GM23338 (cell line): ENCODE results near the gene FCRL6. TPM values are rescaled to one million over a fixed set of nuclear protein-coding genes. Genes with fewer than 3 reads are reported as not detected.

Source experiments
- ATAC-seq: fragments of 200-7000 bp; cut with Tn5 transposase; 3 replicates; pipeline ENCODE4 v1.9.1; 2020
- DNase-seq: peaks from one replicate; pipeline ENCODE4 v3.0.0-alpha.2; 2015; ENCODE audit warnings: low spot score
- H2AFZ ChIP-seq: fragments of 200-600 bp; sonication (generic); 2 replicates; pipeline ENCODE4 v1.8.0; 2016; ENCODE audit warnings: antibody characterized with exemption, mild to moderate bottlenecking, moderate library complexity
- H3F3A ChIP-seq: fragments of 200-600 bp; sonication (generic); replicated peaks from 2 replicates; pipeline ENCODE4 v1.8.0; 2017; ENCODE audit warnings: antibody characterized with exemption, mixed run types, low read depth
- H3K27ac ChIP-seq: fragments of 200-600 bp; sonication (generic); 2 replicates; pipeline ENCODE4 v1.6.1; 2016; ENCODE audit warnings: low read depth
- H3K27me3 ChIP-seq: fragments of 200-600 bp; sonication (generic); 2 replicates; pipeline ENCODE4 v1.8.0; 2016; ENCODE audit warnings: mild to moderate bottlenecking, mixed run types, moderate library complexity; ENCODE audit not compliant: insufficient read depth
- H3K36me3 ChIP-seq: fragments of 200-600 bp; sonication (generic); 2 replicates; pipeline ENCODE4 v1.8.0; 2016; ENCODE audit warnings: mild to moderate bottlenecking; ENCODE audit not compliant: insufficient read depth
- H3K4me1 ChIP-seq: fragments of 200-600 bp; sonication (generic); 2 replicates; pipeline ENCODE4 v1.8.0; 2016; ENCODE audit warnings: mild to moderate bottlenecking, moderate library complexity; ENCODE audit not compliant: insufficient read depth
- H3K4me2 ChIP-seq: fragments of 200-600 bp; sonication (generic); 2 replicates; pipeline ENCODE4 v1.7.1; 2017; ENCODE audit warnings: mixed run types
- H3K4me3 ChIP-seq: fragments of 200-600 bp; sonication (generic); 2 replicates; pipeline ENCODE4 v1.6.1; 2016; ENCODE audit warnings: mixed run types
- H3K79me2 ChIP-seq: fragments of 200-600 bp; sonication (generic); replicated peaks from 2 replicates; pipeline ENCODE4 v1.8.0; 2017; ENCODE audit warnings: mild to moderate bottlenecking; ENCODE audit not compliant: insufficient read depth
- H3K9me2 ChIP-seq: fragments of 200-600 bp; sonication (generic); 2 replicates; pipeline ENCODE4 v1.8.0; 2017; ENCODE audit not compliant: insufficient read depth
- H4K20me1 ChIP-seq: fragments of 200-600 bp; sonication (generic); replicated peaks from 2 replicates; pipeline ENCODE4 v1.8.0; 2017; ENCODE audit warnings: mild to moderate bottlenecking; ENCODE audit not compliant: insufficient read depth
- H3K27ac Mint-ChIP-seq: 2 replicates; pipeline ENCODE4 v1.8.0; 2020; ENCODE audit warnings: inconsistent platforms, mild to moderate bottlenecking, moderate library complexity, mixed read lengths
- H3K27me3 Mint-ChIP-seq: 3 replicates; pipeline ENCODE4 v1.8.0; 2022; ENCODE audit warnings: low read depth, mild to moderate bottlenecking, moderate library complexity, mixed read lengths, inconsistent platforms; ENCODE audit not compliant: insufficient read depth, poor library complexity
- H3K36me3 Mint-ChIP-seq: 3 replicates; pipeline ENCODE4 v1.8.0; 2021; ENCODE audit warnings: low read depth, mild to moderate bottlenecking, inconsistent platforms, moderate library complexity, mixed read lengths
- H3K4me1 Mint-ChIP-seq: 3 replicates; pipeline ENCODE4 v1.8.0; 2020; ENCODE audit warnings: mild to moderate bottlenecking, inconsistent platforms, mixed read lengths
- H3K4me3 Mint-ChIP-seq: 3 replicates; pipeline ENCODE4 v1.8.0; 2021; ENCODE audit warnings: moderate library complexity, mild to moderate bottlenecking, inconsistent platforms, mixed read lengths
- H3K9me3 Mint-ChIP-seq: 3 replicates; pipeline ENCODE4 v1.8.0; 2020; ENCODE audit warnings: moderate library complexity, mild to moderate bottlenecking, inconsistent platforms, mixed read lengths
- CREB1 ChIP-seq: fragments of 250-450 bp; sonication (Bioruptor Pico); IDR thresholded peaks from 2 replicates; pipeline ENCODE4 v1.5.0; 2020; ENCODE audit warnings: low read depth, mild to moderate bottlenecking, moderate library complexity
- EZH2 ChIP-seq: fragments of 200-600 bp; sonication (generic); IDR thresholded peaks from one replicate; pipeline ENCODE4 v1.8.0; 2017; ENCODE audit warnings: antibody characterized with exemption, mild to moderate bottlenecking, low read depth; ENCODE audit not compliant: unreplicated experiment
- EZH2phosphoT487 ChIP-seq: fragments of 200-600 bp; sonication (generic); IDR thresholded peaks from one replicate; pipeline ENCODE4 v1.8.1; 2018; ENCODE audit warnings: antibody characterized with exemption; ENCODE audit not compliant: unreplicated experiment
- JUNB ChIP-seq: IDR thresholded peaks from one replicate; pipeline ENCODE4 v1.6.1; 2016; ENCODE audit warnings: antibody characterized with exemption; ENCODE audit not compliant: unreplicated experiment
- NANOG ChIP-seq: IDR thresholded peaks from 2 replicates; pipeline ENCODE4 v1.6.1; 2016; ENCODE audit warnings: antibody characterized with exemption, borderline replicate concordance
- POLR2AphosphoS5 ChIP-seq: IDR thresholded peaks from 2 replicates; pipeline ENCODE4 v1.6.1; 2016; ENCODE audit warnings: antibody characterized with exemption, low read depth
- REST ChIP-seq: IDR thresholded peaks from one replicate; pipeline ENCODE4 v1.6.1; 2018; ENCODE audit warnings: antibody characterized with exemption; ENCODE audit not compliant: unreplicated experiment
- STAT1 ChIP-seq: IDR thresholded peaks from one replicate; pipeline ENCODE4 v1.6.1; 2016; ENCODE audit warnings: antibody characterized with exemption; ENCODE audit not compliant: unreplicated experiment
- ZNF114 ChIP-seq: fragments of 250-450 bp; sonication (Bioruptor Pico); IDR thresholded peaks from 2 replicates; pipeline ENCODE4 v1.5.0; 2020; ENCODE audit warnings: mild to moderate bottlenecking, moderate library complexity
- ZNF331 ChIP-seq: fragments of 250-450 bp; sonication (Bioruptor Pico); IDR thresholded peaks from 2 replicates; pipeline ENCODE4 v1.5.0; 2020; ENCODE audit warnings: low read depth, mild to moderate bottlenecking, moderate library complexity
- polyA plus RNA-seq: library from polyadenylated mRNA; unstranded; fragments of >200 nt; fragmentation: Nextera tagmentation; extraction: Ambion mirVana; gene quantifications from 2 replicates; pipeline ENCODE4 v1.2.1, GENCODE V29; 2016
- total RNA-seq: library from RNA; depleted of rRNA; stranded (reverse); fragments of >200 nt; shearing (Covaris generic); gene quantifications from 2 replicates; pipeline ENCODE4 v1.2.3, GENCODE V29; 2014
- TF ChIP-seq, protein P1 (sequence below), 2 experiments: fragments of 200-600 bp in 1 of 2; sonication (generic) in 1 of 2; conservative IDR thresholded peaks; 2 replicates each; pipeline versions ENCODE4 v1.5.1 to v1.6.1; 2016 to 2017; ENCODE audit warnings: antibody characterized with exemption in 2 of 2, low read depth in 2 of 2, mild to moderate bottlenecking in 2 of 2, moderate library complexity in 1 of 2
- TF ChIP-seq, protein P2 (sequence below): IDR thresholded peaks from 2 replicates; pipeline ENCODE4 v1.6.1; 2016; ENCODE audit warnings: antibody characterized with exemption

FCRL6 gene
- total and polyA plus RNA-seq, 2 experiments from 2014 or later = not detected

- Histone ChIP-seq H3K36me3 (no peaks in the 10 kb centered on the region), H3K4me3 (no peak overlapping the region), H3K4me2 (no peak overlapping the region), H3K4me1 (no peaks in the 10 kb centered on the region), H3K27ac (no peak overlapping the region), H3K27me3 (no peaks in the 10 kb centered on the region), H4K20me1 (no peaks in the 10 kb centered on the region), H3F3A (no peaks in the 10 kb centered on the region), H3K9me2 (no peaks in the 10 kb centered on the region), H3K79me2 (no peaks in the 10 kb centered on the region), H2AFZ (no peak overlapping the region)
- no peaks in the 10 kb centered on the region for H3K4me1 Mint-ChIP-seq
- TF ChIP-seq REST = no peak
- TF ChIP-seq, protein P1, sequence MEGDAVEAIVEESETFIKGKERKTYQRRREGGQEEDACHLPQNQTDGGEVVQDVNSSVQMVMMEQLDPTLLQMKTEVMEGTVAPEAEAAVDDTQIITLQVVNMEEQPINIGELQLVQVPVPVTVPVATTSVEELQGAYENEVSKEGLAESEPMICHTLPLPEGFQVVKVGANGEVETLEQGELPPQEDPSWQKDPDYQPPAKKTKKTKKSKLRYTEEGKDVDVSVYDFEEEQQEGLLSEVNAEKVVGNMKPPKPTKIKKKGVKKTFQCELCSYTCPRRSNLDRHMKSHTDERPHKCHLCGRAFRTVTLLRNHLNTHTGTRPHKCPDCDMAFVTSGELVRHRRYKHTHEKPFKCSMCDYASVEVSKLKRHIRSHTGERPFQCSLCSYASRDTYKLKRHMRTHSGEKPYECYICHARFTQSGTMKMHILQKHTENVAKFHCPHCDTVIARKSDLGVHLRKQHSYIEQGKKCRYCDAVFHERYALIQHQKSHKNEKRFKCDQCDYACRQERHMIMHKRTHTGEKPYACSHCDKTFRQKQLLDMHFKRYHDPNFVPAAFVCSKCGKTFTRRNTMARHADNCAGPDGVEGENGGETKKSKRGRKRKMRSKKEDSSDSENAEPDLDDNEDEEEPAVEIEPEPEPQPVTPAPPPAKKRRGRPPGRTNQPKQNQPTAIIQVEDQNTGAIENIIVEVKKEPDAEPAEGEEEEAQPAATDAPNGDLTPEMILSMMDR (conservative IDR thresholded peaks at IDR 0.05; ENCODE audit: low read depth in 2 of 2) = no peak
- no peak for TF ChIP-seq EZH2phosphoT487
- TF ChIP-seq, protein P2, sequence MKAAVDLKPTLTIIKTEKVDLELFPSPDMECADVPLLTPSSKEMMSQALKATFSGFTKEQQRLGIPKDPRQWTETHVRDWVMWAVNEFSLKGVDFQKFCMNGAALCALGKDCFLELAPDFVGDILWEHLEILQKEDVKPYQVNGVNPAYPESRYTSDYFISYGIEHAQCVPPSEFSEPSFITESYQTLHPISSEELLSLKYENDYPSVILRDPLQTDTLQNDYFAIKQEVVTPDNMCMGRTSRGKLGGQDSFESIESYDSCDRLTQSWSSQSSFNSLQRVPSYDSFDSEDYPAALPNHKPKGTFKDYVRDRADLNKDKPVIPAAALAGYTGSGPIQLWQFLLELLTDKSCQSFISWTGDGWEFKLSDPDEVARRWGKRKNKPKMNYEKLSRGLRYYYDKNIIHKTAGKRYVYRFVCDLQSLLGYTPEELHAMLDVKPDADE = no peak
- no peak for TF ChIP-seq CREB1 (CRISPR knock-in tag)
- no peak for TF ChIP-seq POLR2AphosphoS5
- TF ChIP-seq EZH2 = no peak
- no peak for TF ChIP-seq NANOG
- H3K27me3 Mint-ChIP-seq = peaks cover 3% of the 10 kb centered on the region
- H3K27ac Mint-ChIP-seq = no peak overlapping the region
- DNase-seq (no peak), ATAC-seq (no peak)
- H3K36me3 Mint-ChIP-seq = no peaks in the 10 kb centered on the region
- H3K9me3 Mint-ChIP-seq = no peaks in the 10 kb centered on the region
- H3K4me3 Mint-ChIP-seq = no peak overlapping the region
Measured at GRCh38 chr1:159774465-159774864, 27.7 kb upstream of the FCRL6 start.

GRCh38 chr1:159775716-159776115 lies 26.4 kb upstream of the FCRL6 start:
- DNase-seq (no peak), ATAC-seq (no peak)
- Histone ChIP-seq H3K79me2 (no peaks in the 10 kb centered on the region), H3K27ac (no peak overlapping the region), H2AFZ (no peak overlapping the region), H4K20me1 (no peaks in the 10 kb centered on the region), H3K4me1 (no peaks in the 10 kb centered on the region), H3K27me3 (no peaks in the 10 kb centered on the region), H3K4me2 (no peak overlapping the region), H3K4me3 (no peak overlapping the region), H3K36me3 (no peaks in the 10 kb centered on the region), H3K9me2 (no peaks in the 10 kb centered on the region), H3F3A (no peaks in the 10 kb centered on the region)
- no peak for TF ChIP-seq ZNF331
- no peak for TF ChIP-seq JUNB
- TF ChIP-seq CREB1 (CRISPR knock-in tag) = no peak
- no peak for TF ChIP-seq EZH2phosphoT487
- TF ChIP-seq ZNF114 (CRISPR knock-in tag) = no peak
- no peak for TF ChIP-seq STAT1
- TF ChIP-seq, protein P2 = no peak
- no peak for TF ChIP-seq EZH2
- no peak for TF ChIP-seq NANOG
- TF ChIP-seq POLR2AphosphoS5 = no peak
- Mint-ChIP-seq H3K27me3 (peaks cover 3% of the 10 kb centered on the region), H3K9me3 (no peaks in the 10 kb centered on the region), H3K27ac (no peak overlapping the region), H3K4me3 (no peak overlapping the region), H3K36me3 (no peaks in the 10 kb centered on the region), H3K4me1 (no peaks in the 10 kb centered on the region)
